Brain microvascular endothelial cell (primary cell): ENCODE results near the gene BBX.
A peak's percentile ranks its signal among the peaks of the same experiment; 100 is the strongest.

Experiments
- DNase-seq: peaks from one replicate; pipeline ENCODE4 v3.0.0-alpha.2; 2020
- H3K27ac ChIP-seq: fragments of 250-450 bp; sonication (Bioruptor Pico); 2 replicates; pipeline ENCODE4 v1.5.1; 2020; ENCODE audit warnings: mild to moderate bottlenecking, moderate library complexity
- H3K27me3 ChIP-seq: fragments of 250-450 bp; sonication (Bioruptor Pico); replicated peaks from 2 replicates; pipeline ENCODE4 v1.5.1; 2020; ENCODE audit warnings: mild to moderate bottlenecking
- H3K36me3 ChIP-seq: fragments of 250-450 bp; sonication (Bioruptor Pico); replicated peaks from 2 replicates; pipeline ENCODE4 v1.5.1; 2020; ENCODE audit warnings: mild to moderate bottlenecking
- H3K4me3 ChIP-seq: 2 replicates; pipeline ENCODE4 v1.5.1; 2011; ENCODE audit warnings: low read depth, mild to moderate bottlenecking, control low read depth, low read length, moderate library complexity
- in situ Hi-C: cut with HindIII; loops from 2 replicates; pipeline ENCODE4 v1.10.0; 2017; ENCODE audit warnings: low sequenced_read_pairs, low pct_ligation_motif_present
- TF ChIP-seq, protein P1 (sequence below): IDR thresholded peaks from 2 replicates; pipeline ENCODE4 v1.5.1; 2011; ENCODE audit warnings: low read depth, mild to moderate bottlenecking, moderate library complexity, low read length, control low read depth, inconsistent platforms; ENCODE audit errors: missing control alignments

The BBX gene

DNA sequence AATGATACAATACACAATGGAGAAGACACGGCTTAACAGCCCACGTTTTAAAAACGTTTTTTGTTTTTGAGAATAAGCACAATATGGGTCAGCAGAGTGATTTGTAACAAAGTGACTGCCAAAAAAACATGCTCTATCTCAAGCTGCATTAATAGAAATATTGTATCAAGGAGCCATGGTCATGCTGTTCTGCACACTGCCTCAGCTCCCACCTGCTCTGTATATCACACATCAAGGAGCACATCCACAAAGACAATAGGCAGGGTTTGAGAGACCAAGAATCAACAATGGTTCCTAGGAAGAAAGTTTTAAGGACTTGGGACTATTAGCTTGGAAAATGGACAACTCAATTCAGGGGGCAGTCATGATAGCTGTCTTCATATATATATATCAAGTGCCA, 6.3 kb upstream of the BBX start:
- H3K27me3 ChIP-seq, result no peaks in the 10 kb centered on the region

DNA sequence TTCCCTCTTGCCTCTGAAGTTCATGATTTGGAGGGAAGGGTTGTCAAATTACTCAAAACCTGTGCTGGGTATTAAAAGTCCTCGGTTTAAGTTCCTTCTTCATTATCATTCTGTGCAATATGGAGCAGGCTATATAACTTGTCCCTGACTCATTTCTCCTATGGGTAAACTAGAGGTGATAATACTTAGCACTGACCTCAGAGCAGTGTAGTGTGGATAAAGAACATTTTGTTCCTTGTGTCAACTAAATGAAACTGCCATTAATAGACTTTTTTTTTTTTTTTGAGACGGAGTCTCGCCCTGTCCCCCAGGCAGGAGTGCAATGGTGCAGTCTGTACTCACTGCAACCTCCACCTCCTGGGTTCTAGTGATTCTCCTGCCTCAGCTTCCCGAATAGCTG, 2.2 kb upstream of the BBX start:
- Histone ChIP-seq H3K27me3 (no peaks in the 10 kb centered on the region), H3K4me3 (no peak overlapping the region), H3K36me3 (no peaks in the 10 kb centered on the region), H3K27ac (no peak overlapping the region)
- in situ Hi-C loops, result no loop called here
- no peak for DNase-seq
- TF ChIP-seq, protein P1, sequence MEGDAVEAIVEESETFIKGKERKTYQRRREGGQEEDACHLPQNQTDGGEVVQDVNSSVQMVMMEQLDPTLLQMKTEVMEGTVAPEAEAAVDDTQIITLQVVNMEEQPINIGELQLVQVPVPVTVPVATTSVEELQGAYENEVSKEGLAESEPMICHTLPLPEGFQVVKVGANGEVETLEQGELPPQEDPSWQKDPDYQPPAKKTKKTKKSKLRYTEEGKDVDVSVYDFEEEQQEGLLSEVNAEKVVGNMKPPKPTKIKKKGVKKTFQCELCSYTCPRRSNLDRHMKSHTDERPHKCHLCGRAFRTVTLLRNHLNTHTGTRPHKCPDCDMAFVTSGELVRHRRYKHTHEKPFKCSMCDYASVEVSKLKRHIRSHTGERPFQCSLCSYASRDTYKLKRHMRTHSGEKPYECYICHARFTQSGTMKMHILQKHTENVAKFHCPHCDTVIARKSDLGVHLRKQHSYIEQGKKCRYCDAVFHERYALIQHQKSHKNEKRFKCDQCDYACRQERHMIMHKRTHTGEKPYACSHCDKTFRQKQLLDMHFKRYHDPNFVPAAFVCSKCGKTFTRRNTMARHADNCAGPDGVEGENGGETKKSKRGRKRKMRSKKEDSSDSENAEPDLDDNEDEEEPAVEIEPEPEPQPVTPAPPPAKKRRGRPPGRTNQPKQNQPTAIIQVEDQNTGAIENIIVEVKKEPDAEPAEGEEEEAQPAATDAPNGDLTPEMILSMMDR, result no peak

More for the DNA sequence above, 6.3 kb upstream of the BBX start:
- no peak overlapping the region for H3K27ac ChIP-seq
- no peaks in the 10 kb centered on the region for H3K36me3 ChIP-seq
- TF ChIP-seq, protein P1, result no peak
- in situ Hi-C loops, result no loop called here
- no peak for DNase-seq
- no peak overlapping the region for H3K4me3 ChIP-seq

GRCh38 chr3:107521469-107522059, 1.2 kb upstream of the BBX start:
- Histone ChIP-seq H3K27me3 (no peaks in the 10 kb centered on the region), H3K36me3 (no peaks in the 10 kb centered on the region), H3K4me3 (no peak overlapping the region), H3K27ac (no peak overlapping the region)
- TF ChIP-seq, protein P1, result no peak
- in situ Hi-C loops, result no loop called here
- no peak for DNase-seq

DNA sequence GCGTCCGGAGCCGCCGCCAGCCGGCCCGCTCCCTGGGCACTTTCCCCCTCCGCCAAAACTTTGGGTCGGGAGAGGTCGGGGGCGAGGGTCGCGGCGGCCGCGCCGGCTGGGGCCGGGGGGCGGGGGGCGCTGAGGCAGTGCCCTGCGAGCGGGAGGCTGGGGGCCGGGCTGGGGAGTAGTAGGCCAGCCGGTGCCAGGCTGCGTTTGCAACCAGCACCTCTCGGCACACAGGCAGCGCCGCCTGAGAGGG, 452 bp downstream of the BBX start:
- TF ChIP-seq, protein P1, result no peak
- no peaks in the 10 kb centered on the region for H3K27me3 ChIP-seq
- in situ Hi-C loops, result no loop called here
- peak overlapping the region; percentile 87 for H3K4me3 ChIP-seq
- DNase-seq, result no peak
- peak overlapping the region; percentile 56 for H3K27ac ChIP-seq
- H3K36me3 ChIP-seq, result no peaks in the 10 kb centered on the region

GRCh38 chr3:107523539-107524325, 970 bp downstream of the BBX start:
- H3K4me3 ChIP-seq, result peak overlapping the region; percentile 87
- DNase-seq, result peak; percentile 31
- TF ChIP-seq, protein P1, result no peak

More at GRCh38 chr3:107523539-107524325, 970 bp downstream of the BBX start:
- H3K36me3 ChIP-seq, result no peaks in the 10 kb centered on the region
- peak overlapping the region; percentile 56 for H3K27ac ChIP-seq
- in situ Hi-C loops, result no loop called here
- H3K27me3 ChIP-seq, result no peaks in the 10 kb centered on the region
